Measurements from ENCODE around the gene LAG3.
"Not testable (repeated sequence)": the region's sequence is repeated elsewhere in the genome, so short reads cannot be mapped to it uniquely, and the experiment has no call there.

Gene LAG3

GRCh38 chr12:6772331-6772695, at the start of gene LAG3:
Gene LAG3, plus strand, starts transcription at chr12:6772520. Its CDS starts 333 bp downstream, at chr12:6772853.
- DNase-seq, result no peak

DNA sequence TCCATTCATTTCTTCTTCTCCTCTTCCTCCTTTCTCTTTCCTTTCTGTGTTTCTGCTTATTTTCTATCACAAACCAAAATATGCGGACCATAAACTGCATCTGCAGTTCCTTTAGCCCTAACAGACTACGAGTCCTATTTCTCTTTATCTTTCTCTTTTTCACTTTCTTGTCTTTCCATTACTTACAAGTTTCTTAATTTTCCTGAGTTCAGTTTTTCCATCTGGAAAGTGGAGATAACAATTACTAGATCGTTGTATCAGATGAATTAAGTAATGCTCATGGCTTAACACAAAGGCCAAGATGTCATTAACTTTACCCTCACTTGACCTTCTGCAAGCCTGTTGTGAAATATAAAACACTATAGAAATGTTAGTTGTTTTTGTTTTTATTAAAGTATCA, 49.5 kb upstream of the LAG3 start:
- no peak for DNase-seq

DNA sequence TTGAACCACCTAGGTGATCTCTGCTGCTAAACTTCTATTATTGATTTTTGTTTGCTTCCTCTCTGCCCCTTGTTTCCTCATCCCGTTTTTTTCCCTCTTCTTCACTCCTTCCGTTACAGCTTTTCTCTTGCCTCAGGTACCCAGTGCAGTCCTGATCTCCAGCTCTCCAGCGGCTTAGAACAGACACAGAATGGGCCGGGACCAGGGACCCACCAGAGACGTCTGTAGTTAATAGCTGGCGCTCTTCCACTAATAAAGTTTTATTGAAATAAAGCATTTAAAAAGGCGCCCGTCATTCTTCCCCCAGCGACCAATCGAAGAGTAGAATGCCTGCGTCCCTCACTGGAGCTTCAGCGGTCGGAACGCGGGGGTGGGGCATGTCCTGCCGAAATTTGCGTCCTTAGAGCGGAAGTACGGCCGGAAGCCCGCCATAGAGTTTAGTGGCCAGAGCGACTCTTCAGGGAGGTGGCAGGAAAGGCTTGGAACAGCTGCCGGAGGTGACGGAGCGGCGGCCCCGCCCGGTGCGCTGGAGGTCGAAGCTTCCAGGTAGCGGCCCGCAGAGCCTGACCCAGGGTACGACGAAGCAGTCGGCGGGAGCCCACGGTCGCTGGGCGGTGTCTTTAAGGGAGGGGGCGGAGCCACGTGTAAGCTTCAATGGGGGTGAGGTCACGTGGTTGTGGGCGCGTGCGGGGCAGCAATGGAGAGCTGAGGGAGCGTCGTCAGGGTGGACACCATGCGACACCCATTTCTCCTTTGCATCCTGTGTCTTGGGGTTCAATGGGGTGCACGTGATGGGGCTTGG, 48.5 kb upstream of the LAG3 start, which contains the start of gene COPS7A:
Gene COPS7A (plus strand): TSS at position 440 of the 802 bp plus-strand sequence. CDS start 611 bp downstream, outside the sequence.
- DNase-seq, result peak; percentile 97 to 98

- peak in 1 of 2 experiments; percentile 44 for DNase-seq
Measured at GRCh38 chr12:6724409-6724797, 47.9 kb upstream of the LAG3 start.

DNA sequence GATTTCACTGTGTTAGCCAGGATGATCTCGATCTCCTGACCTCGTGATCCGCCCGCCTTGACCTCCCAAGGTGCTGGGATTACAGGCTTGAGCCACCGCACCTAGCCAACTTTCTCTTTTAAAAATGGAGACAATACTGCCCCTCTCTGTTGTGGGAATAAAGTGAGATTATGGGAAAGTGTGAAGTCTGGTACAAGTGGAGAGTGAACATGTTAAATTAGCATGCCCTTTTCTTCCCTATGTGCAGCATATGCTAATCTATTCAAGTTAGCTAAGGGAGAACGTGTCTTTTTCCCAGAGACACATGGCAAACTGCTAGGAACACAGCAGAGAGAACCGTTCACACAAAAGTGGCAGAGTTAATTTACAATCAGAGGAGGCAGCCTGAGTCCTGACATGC, 47.0 kb upstream of the LAG3 start:
- no peak for DNase-seq

GRCh38 chr12:6729186-6729585, 43.1 kb upstream of the LAG3 start:
- no peak for DNase-seq

- no peak for DNase-seq
Measured at GRCh38 chr12:6730169-6730568, 42.2 kb upstream of the LAG3 start.

DNA sequence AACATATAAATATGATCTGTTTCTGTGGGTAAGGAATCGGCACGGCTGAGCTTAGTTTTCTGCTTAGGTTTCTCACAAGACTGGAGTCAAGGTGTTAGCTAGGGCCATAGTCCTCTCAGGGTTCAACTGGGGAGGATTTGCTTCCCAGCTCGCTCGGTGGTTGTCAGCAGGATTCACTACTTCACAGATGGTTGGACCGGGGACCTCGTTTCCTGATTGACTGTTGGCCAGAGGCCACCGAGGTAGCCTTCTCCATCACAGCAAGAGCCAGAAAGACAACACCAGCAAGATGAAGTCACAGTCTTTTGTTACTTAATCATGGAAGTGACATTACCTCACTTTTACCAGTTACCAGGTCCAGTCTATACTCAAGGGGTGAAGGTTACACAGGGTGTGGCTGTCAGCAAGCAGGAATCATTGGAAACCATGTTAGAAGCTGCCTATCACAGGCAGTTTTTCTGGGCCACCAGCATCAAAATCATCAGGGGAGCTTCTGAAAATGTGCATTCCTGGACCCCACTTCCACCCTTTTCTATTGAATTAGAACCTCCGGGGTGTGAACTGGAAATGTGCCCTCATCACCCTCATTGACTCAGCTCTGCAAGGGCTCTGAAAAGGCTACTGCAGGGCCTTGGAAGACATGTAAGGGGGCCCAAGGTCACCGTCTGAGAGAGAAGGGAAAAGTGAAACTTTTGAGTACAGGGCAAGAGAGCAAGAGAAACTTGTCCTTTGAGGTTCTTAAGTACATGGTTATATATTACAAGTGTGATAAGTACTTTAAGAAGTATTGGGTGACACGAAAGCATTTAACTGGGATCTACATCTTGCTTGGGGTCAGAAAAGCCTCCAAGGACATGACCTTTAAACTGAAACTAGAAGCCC, 37.6 kb upstream of the LAG3 start:
- DNase-seq, result no peak

GRCh38 chr12:6735448-6736191, 36.7 kb upstream of the LAG3 start:
- peak in 1 of 2 experiments; percentile 55 for DNase-seq

GRCh38 chr12:6736754-6737153, 35.6 kb upstream of the LAG3 start:
- DNase-seq, result no peak

- DNase-seq, result not testable (repeated sequence)
Measured at GRCh38 chr12:6742080-6742479, 30.2 kb upstream of the LAG3 start.

DNA sequence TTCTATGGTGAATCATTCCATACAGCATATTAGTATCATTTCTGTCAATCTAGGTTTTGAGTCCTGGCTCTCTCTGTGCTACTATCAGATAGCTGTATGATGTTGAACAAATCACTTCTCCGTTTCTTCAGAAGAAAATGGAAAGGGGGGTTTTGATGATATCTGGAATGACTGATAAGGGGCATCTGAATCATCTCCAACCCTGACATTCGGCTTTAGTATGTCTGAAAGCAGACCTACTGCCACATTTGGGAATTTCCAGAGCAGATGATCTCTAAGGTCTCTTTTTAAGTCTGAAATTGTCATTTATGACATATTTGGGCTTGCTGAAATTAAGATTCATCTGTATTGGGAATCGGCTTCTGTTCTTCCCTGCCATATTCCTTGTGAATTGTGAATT, 29.5 kb upstream of the LAG3 start:
- no peak for DNase-seq

DNA sequence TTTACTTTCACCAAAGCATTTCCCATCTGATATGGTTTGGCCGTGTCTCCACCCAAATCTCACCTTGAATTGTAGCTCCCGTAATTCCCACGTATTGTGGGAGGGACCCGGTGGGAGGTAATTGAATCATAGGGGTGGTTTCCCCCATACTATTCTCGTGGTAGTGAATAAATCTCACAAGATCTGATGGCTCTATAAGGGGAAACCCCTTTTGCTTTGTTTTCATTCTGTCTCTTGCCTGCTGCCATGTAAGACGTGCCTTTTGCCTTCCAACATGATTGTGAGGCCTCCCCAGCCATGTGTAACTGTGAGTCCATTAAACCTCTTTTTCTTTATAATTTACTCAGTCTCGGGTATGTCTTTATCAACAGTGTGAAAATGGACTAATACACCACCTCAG, 29.0 kb upstream of the LAG3 start:
- DNase-seq, result not testable (repeated sequence)

- DNase-seq, result no peak
Measured at GRCh38 chr12:6745741-6746525, 26.4 kb upstream of the LAG3 start.

DNA sequence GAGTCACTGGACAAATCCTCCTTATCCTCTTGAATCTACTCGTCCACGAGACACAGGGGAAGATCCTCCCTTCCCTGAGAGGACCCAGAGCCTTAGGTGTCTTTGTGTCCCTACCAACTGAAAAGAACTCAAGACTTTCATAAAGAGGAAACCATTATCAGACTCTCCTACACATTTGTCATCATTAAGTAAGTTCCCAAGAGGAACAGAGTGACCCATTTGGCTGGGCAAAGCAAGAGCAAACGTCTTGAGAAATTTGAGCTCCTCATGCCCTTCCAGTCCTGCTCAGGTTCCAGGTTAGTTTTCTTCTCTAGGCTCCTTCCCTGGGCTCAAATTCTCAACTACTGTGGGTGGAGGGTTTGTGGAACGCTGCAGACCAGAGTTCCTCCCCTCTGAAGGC, 25.1 kb upstream of the LAG3 start:
- no peak for DNase-seq

DNA sequence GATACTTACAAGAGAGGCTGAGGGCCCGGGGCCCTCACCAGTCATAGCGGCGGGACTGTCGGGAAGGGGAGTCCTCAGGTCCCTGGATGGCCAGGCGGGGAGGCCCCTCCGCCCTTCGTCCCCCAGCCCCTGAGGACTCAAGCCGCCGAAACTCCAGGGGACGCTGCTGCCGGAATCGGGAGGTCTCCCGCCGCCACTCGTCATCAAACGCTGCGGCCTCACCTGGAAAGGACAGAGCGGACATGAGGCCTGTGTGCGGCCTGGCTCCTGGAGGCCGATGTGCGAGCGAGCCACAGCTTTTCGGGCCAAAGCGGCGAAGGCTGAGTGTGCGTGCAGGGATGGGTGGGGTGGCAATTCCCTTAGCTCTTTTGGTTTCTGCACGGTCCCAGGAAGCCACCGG, 23.6 kb upstream of the LAG3 start:
- no peak for DNase-seq

DNA sequence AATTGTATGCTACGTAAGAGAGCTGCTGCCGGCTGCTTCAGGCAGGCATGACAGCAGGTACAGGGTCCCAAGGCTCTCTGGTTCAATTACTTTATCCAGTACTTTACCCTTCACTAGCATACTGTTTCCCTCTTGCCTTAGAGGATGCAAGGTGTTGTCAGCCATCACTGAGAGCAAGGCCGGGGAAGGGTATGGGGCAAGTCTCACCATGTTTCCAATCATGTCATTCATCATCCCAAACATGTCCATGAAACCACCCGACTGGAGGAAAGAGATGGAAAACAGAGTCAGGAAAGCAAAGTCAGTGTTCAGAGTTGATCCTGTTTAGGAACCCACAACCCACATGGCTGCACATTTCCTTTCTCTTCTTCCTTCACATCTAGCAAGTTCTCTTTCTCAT, 21.8 kb upstream of the LAG3 start:
- no peak for DNase-seq

DNA sequence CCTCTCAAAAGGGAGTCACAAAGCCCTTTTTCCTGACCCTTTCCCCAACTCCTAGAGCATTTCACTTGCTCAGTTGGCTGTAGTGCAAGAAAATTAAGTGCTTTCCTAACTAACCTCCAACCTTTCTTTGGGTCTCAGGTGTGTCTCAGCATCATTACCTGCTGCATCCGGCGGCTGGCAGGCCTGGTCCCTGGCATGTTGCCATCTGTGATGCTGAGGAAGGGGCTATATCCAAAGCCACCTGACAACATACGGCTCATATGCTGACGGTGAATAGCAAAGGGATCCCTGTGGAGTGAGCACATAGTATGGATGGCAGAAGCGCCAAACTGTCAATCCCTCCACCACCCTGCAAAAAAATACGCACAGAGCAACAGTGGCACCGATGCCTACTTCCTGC, 20.6 kb upstream of the LAG3 start:
- DNase-seq, result no peak

- peak; percentile 33 to 58 for DNase-seq
Measured at GRCh38 chr12:6752167-6752920, 20.0 kb upstream of the LAG3 start.

- peak; percentile 96 to 98 for DNase-seq
Measured at GRCh38 chr12:6752921-6753771, 19.2 kb upstream of the LAG3 start, which contains the start of gene MLF2. Gene MLF2, minus strand, starts transcription at chr12:6753141. Its CDS starts 807 bp downstream, at chr12:6752334.
